Neural cell (in vitro differentiated cells): ENCODE data around the gene ZMYND10. TPM values are rescaled to one million over a fixed set of nuclear protein-coding genes. Genes with fewer than 3 reads are reported as not detected.

ENCODE experiments used
- H2AFZ ChIP-seq: fragments of 200-600, 300-800 bp; sonication (generic), shearing (Covaris generic); 2 replicates; pipeline ENCODE4 v1.6.0; 2014; ENCODE audit warnings: low read depth, mild to moderate bottlenecking, antibody characterized with exemption, low read length, moderate library complexity
- H3F3A ChIP-seq: fragments of 200-600 bp; shearing (Covaris generic); 2 replicates; pipeline ENCODE4 v1.6.1; 2016; ENCODE audit warnings: mild to moderate bottlenecking, moderate library complexity, mixed read lengths, antibody characterized with exemption, low read length; ENCODE audit not compliant: insufficient read depth, poor library complexity, severe bottlenecking
- H3K27ac ChIP-seq: fragments of 200-600, 300-800 bp; sonication (generic), shearing (Covaris generic); 2 replicates; pipeline ENCODE4 v1.5.1; 2014; ENCODE audit warnings: mild to moderate bottlenecking, low read length, moderate library complexity
- H3K27me3 ChIP-seq: fragments of 300-800, 200-600 bp; sonication (generic), shearing (Covaris generic); 2 replicates; pipeline ENCODE4 v1.6.0; 2014; ENCODE audit warnings: mild to moderate bottlenecking, low read depth, low read length, moderate library complexity; ENCODE audit not compliant: insufficient read depth
- H3K36me3 ChIP-seq: fragments of 300-800, 200-600 bp; sonication (generic), shearing (Covaris generic); 2 replicates; pipeline ENCODE4 v1.5.1; 2014; ENCODE audit warnings: mild to moderate bottlenecking, antibody characterized with exemption, low read length, moderate library complexity; ENCODE audit not compliant: insufficient read depth
- H3K4me2 ChIP-seq: fragments of 300-800, 200-600 bp; sonication (generic), shearing (Covaris generic); 2 replicates; pipeline ENCODE4 v1.6.0; 2014; ENCODE audit warnings: mild to moderate bottlenecking, low read length
- H3K4me3 ChIP-seq: fragments of 300-800, 200-600 bp; sonication (generic), shearing (Covaris generic); 2 replicates; pipeline ENCODE4 v1.5.1; 2014; ENCODE audit warnings: mild to moderate bottlenecking, low read length, moderate library complexity
- H3K79me2 ChIP-seq: fragments of 200-600 bp; shearing (Covaris generic); replicated peaks from 2 replicates; pipeline ENCODE4 v1.6.0; 2014; ENCODE audit warnings: mild to moderate bottlenecking, low read length, moderate library complexity; ENCODE audit not compliant: insufficient read depth
- H3K9ac ChIP-seq: fragments of 300-800, 200-600 bp; sonication (generic), shearing (Covaris generic); 2 replicates; pipeline ENCODE4 v1.6.1; 2016; ENCODE audit warnings: mild to moderate bottlenecking, low read length, mixed read lengths
- H3K9me2 ChIP-seq: fragments of 200-600 bp; shearing (Covaris generic); 2 replicates; pipeline ENCODE4 v1.6.1; 2016; ENCODE audit warnings: mild to moderate bottlenecking, low read length, mixed read lengths; ENCODE audit not compliant: insufficient read depth
- H3K9me3 ChIP-seq: fragments of 200-600, 300-800 bp; sonication (generic), shearing (Covaris generic); 2 replicates; pipeline ENCODE4 v1.6.1; 2016; ENCODE audit warnings: mild to moderate bottlenecking, mixed run types, low read length, moderate library complexity, mixed read lengths
- H4K20me1 ChIP-seq: fragments of 200-600 bp; shearing (Covaris generic); 2 replicates; pipeline ENCODE4 v1.6.1; 2016; ENCODE audit warnings: mild to moderate bottlenecking, mixed run types; ENCODE audit not compliant: insufficient read depth
- CTCF ChIP-seq: fragments of 450-650 bp; IDR thresholded peaks from 2 replicates; pipeline ENCODE4 v1.5.1; 2014; ENCODE audit warnings: antibody characterized with exemption, mild to moderate bottlenecking, moderate library complexity; ENCODE audit not compliant: poor library complexity, severe bottlenecking
- EP300 ChIP-seq: fragments of 450-650 bp; conservative IDR thresholded peaks from 2 replicates; pipeline ENCODE4 v1.6.1; 2014; ENCODE audit warnings: antibody characterized with exemption, mild to moderate bottlenecking, moderate library complexity; ENCODE audit not compliant: poor library complexity, severe bottlenecking
- EZH2 ChIP-seq: fragments of 200-600, 300-800 bp; shearing (Covaris generic), sonication (generic); IDR thresholded peaks from 2 replicates; pipeline ENCODE4 v1.6.1; 2014; ENCODE audit warnings: antibody characterized with exemption, low read length, borderline replicate concordance, mild to moderate bottlenecking; ENCODE audit not compliant: insufficient read depth, poor library complexity, severe bottlenecking
- MXI1 ChIP-seq: fragments of 450-650 bp; conservative IDR thresholded peaks from 2 replicates; pipeline ENCODE4 v1.6.1; 2014; ENCODE audit warnings: antibody characterized with exemption, mild to moderate bottlenecking; ENCODE audit not compliant: poor library complexity, severe bottlenecking
- POLR2AphosphoS5 ChIP-seq: IDR thresholded peaks from 2 replicates; pipeline ENCODE4 v1.6.1; 2012
- RAD21 ChIP-seq: fragments of 450-650 bp; conservative IDR thresholded peaks from 2 replicates; pipeline ENCODE4 v1.6.1; 2014; ENCODE audit warnings: antibody characterized with exemption, mild to moderate bottlenecking, moderate library complexity
- REST ChIP-seq: IDR thresholded peaks from 2 replicates; pipeline ENCODE4 v1.6.1; 2012; ENCODE audit warnings: borderline replicate concordance
- SMC3 ChIP-seq: fragments of 450-650 bp; conservative IDR thresholded peaks from 2 replicates; pipeline ENCODE4 v1.6.1; 2014; ENCODE audit warnings: antibody characterized with exemption, mild to moderate bottlenecking, moderate library complexity; ENCODE audit not compliant: poor library complexity
- TAF1 ChIP-seq: IDR thresholded peaks from 2 replicates; pipeline ENCODE4 v1.6.1; 2012; ENCODE audit warnings: low read depth
- polyA plus RNA-seq: library from polyadenylated mRNA; depleted of rRNA; stranded (reverse); fragments of >200 nt; gene quantifications from 2 replicates; pipeline ENCODE4 v1.2.3, GENCODE V29; 2014

Gene ZMYND10
- polyA plus RNA-seq, 1 donor from 2014 or later, result 5.2 TPM

- no peaks in the 10 kb centered on the region for H3K9me3 ChIP-seq
- no peak overlapping the region for H3K9ac ChIP-seq
These were observed 19.7 kb upstream of the ZMYND10 start for GRCh38 chr3:50365080-50365841.

GRCh38 chr3:50364573-50365079 lies 19.1 kb upstream of the ZMYND10 start:
- Histone ChIP-seq H3K9me3 (no peaks in the 10 kb centered on the region), H3F3A (no peaks in the 10 kb centered on the region), H3K4me3 (no peak overlapping the region), H3K4me2 (no peak overlapping the region), H4K20me1 (no peaks in the 10 kb centered on the region), H3K79me2 (no peaks in the 10 kb centered on the region), H3K27me3 (no peaks in the 10 kb centered on the region), H3K9ac (no peak overlapping the region), H3K27ac (no peak overlapping the region), H2AFZ (no peak overlapping the region), H3K36me3 (peaks cover 7% of the 10 kb centered on the region), H3K9me2 (no peaks in the 10 kb centered on the region)
- TF ChIP-seq CTCF (no peak), SMC3 (no peak), REST (no peak), TAF1 (no peak), EP300 (no peak), MXI1 (no peak), POLR2AphosphoS5 (no peak), RAD21 (no peak), EZH2 (no peak)

More at GRCh38 chr3:50365080-50365841, 19.7 kb upstream of the ZMYND10 start:
- TF ChIP-seq RAD21 (peak; percentile 18), POLR2AphosphoS5 (no peak), CTCF (peak; percentile 12)
- H3K27me3 ChIP-seq, result no peaks in the 10 kb centered on the region
- no peaks in the 10 kb centered on the region for H3K9me2 ChIP-seq
- no peaks in the 10 kb centered on the region for H4K20me1 ChIP-seq
- no peak overlapping the region for H2AFZ ChIP-seq
- no peak overlapping the region for H3K4me3 ChIP-seq
- H3K4me2 ChIP-seq, result no peak overlapping the region
- no peaks in the 10 kb centered on the region for H3K79me2 ChIP-seq
- H3K27ac ChIP-seq, result no peak overlapping the region
- H3K36me3 ChIP-seq, result peaks cover 7% of the 10 kb centered on the region
- H3F3A ChIP-seq, result no peaks in the 10 kb centered on the region
